OCI-LY1 (cell line): ENCODE data around the gene TM2D1.

Experiments
- CTCF ChIP-seq: fragments of 200-600 bp; sonication (generic), shearing (Covaris generic); IDR thresholded peaks from 2 replicates; pipeline ENCODE4 v1.5.1; 2017; ENCODE audit warnings: mild to moderate bottlenecking, antibody characterized with exemption, low read length, moderate library complexity, mixed read lengths
- EZH2 ChIP-seq: fragments of 200-600 bp; sonication (generic), shearing (Covaris generic); IDR thresholded peaks from 2 replicates; pipeline ENCODE4 v1.8.0; 2017; ENCODE audit warnings: borderline replicate concordance, mixed run types, mild to moderate bottlenecking, antibody characterized with exemption, low read length, moderate library complexity, mixed read lengths

- TF ChIP-seq EZH2 (no peak), CTCF (no peak)
These were observed 29.1 kb upstream of the TM2D1 start for GRCh38 chr1:61753998-61754508.
